NCI-H82 treated with DMSO at 0.1 percent for 48 hours (cell line): ENCODE results near the gene NPM1.
"Not testable (repeated sequence)": the region's sequence is repeated elsewhere in the genome, so short reads cannot be mapped to it uniquely, and the experiment has no call there.

ENCODE experiments used
- DNase-seq: peaks from one replicate; lab custom pipeline; 2025; ENCODE audit not compliant: unreplicated experiment; lab: John Stamatoyannopoulos, UW

Gene NPM1

GRCh38 chr5:171387345-171387969 lies at the start of gene NPM1:
NPM1 (plus strand) TSS chr5:171387849; CDS start chr5:171387949, 100 bp downstream.
- peak; percentile 96 for DNase-seq

- DNase-seq: no peak
Measured at GRCh38 chr5:171340042-171340441, 47.6 kb upstream of the NPM1 start.

- no peak for DNase-seq
Measured at GRCh38 chr5:171340491-171340890, 47.2 kb upstream of the NPM1 start.

DNA sequence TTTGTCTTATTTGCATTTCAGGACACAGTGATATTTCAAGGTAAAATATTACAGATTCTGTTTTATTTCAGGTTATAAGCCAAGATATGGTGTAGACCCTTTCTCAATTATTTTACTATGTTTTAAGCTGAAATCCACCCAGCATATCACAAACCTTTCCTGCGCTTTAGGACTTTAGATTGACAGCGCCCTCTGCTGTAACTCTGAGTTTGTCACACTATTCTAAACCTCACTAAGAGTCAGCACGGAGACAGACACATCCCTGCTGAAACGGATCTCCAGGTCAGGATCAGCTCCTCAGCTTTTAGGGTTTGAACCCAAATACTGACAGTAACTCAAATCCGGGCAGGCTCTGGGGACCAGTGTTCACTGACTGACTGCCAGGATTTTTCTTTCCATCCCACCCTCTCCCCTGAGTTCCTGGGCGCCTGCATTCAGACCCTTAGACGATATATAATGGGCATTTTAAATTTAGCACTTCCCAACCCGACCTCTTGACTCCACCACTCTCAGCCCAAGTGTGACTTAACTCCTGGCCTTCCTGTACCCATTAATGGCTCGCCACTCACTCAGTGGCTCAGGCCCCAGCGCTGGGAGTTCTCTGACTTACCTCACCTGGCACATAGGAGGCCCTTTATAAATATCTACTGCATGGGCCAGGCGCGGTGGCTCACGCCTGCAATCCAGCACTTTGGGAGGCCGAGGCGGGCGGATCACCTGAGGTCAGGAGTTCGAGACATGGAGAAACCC lies 45.1 kb upstream of the NPM1 start:
- peak; percentile 38 for DNase-seq

GRCh38 chr5:171344936-171345608 lies 42.6 kb upstream of the NPM1 start:
- no peak for DNase-seq

DNA sequence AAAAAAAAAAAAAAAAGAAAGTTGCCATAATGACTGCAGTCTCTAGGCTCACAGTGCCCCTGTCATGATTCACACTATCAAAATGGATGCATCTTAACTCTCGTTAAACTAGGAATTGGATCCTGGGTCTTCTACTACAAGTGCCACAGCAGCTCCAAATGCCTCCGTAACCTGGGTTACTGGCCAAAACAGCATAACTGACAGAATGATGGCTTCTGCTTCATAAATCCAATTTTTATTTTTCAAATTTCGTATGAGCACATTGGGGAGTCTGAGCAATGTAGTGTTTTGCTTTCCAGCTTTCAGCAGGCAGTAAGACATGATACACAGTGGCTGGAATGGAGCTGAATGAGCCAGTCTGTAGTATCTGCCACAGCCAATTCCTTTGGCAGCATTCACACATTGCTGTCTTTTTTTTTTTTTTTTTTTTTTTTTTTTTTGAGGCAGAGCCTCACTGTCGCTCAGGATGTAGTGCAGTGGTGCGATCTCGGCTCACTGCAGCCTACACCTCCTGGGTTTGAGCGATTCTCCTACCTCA lies 36.0 kb upstream of the NPM1 start:
- DNase-seq: no peak

DNA sequence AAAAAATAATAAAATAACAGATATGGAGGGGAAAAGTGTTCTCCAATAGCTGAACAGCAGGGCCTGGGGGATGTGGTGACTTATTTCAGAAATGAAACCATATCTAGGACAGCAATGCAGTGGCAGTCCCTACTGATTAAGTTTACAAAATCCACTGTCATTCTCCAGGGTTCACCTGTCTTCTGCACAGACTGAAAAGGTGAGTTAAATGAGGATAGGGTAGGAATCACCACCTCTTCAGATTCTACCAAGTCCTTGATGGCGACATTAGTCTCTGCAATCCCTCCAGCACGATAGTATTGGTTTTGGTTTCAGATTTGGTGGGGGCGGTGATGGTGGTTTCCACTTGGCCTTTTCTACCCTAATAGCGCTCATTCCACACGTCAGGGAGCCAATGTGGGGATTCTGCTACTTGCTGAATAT lies 32.3 kb upstream of the NPM1 start:
- no peak for DNase-seq

GRCh38 chr5:171357843-171358242 lies 29.8 kb upstream of the NPM1 start:
- no peak for DNase-seq

DNA sequence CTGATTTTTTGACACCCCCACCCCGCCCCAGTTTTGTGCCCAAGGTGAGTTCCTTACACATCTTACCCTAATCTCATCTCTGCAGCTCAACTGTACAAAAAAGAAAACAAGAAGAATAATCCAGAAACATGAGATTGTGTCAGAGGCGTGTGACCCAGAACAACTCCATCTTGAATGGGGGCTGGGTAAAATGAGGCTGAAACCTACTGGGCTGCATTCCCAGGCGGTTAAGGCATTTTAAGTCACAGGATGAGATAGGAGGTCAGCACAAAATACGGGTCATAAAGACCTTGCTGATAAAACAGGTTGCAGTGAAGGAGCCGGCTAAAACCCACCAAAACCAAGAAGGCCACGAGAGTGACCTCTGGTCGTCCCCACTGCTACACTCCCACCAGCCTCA lies 26.5 kb upstream of the NPM1 start:
- DNase-seq: not testable (repeated sequence)

DNA sequence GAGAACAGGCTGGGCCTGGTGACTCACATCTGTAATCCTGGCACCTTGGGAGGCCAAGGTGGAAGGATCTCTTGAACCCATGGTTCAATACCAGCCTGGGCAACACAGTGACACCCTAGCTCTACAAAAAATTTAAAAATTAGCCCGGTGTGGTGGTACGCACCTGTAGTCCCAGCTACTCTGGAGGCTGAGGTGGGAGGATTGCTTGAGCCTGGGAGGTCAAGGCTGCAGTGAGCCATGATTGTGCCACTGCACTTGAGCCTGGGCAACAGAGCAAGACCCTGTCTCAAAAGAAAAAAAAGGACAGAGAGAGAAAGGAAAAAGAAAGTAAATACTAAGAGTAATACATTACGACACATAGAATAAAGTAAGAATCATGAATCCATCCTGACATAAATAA lies 24.4 kb upstream of the NPM1 start:
- not testable (repeated sequence) for DNase-seq

- no peak for DNase-seq
Measured at GRCh38 chr5:171363846-171364245, 23.8 kb upstream of the NPM1 start.

DNA sequence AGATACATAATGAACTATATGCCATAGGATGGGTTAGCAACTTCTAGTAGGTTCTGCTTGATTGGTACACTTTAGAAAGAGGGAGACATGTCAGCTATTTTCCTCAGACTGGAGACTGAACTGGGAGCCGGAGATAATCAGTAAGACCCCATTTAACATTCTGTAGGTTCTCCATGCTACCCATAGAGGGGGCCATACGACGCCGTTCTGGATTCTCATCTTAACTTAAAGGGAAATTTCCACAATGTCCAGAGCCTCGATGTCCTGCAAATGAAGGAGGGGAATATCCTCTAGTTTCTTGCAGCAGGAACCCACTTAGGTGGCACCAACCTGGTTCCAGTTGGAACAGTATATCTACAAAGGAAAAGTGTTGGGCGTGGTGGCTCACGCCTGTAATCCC lies 22.3 kb upstream of the NPM1 start:
- no peak for DNase-seq

GRCh38 chr5:171366645-171367044 lies 21.0 kb upstream of the NPM1 start:
- DNase-seq: no peak

DNA sequence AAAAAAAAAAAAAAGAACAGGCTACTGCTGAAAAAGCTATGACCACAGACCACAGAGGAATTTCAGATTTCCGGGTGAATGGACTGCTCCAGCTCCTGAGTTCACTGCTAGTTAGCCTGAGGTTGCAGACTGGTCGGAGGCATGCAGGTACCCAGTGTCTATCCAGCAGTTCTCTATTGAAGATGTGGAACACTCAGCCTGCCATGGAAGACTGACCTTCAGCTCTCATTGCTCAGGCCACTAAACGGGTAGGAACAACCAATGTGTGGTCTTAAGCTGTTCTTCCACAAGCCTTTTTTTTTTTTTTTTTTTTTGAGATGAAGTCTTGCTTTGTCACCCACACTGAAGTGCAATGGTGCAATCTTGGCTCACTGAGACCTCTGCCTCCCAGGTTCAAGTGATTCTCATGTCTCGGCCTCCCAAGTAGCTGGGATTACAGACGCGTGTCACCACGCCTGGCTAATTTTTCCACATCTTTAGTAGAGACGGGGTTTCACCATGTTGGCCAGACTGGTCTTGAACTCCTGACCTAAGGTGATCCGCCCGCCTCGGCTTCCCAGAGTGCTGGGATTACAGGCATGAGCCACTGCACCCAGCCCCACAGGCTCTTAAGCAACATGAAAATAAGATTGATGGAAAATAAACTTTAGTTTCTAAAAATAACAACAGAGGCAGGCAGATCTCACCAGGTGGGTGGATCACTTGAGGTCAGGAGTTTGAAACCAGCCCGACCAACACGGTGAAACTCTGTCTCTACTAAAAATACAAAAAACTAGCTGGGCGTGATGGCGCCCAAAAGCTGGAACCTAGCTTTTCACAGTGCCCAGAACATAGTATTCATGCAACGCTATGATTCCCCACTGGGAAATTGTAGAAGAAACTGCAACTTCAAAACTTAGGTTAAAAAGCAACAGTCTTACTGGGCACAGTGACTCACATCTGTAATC lies 20.0 kb upstream of the NPM1 start:
- no peak for DNase-seq

DNA sequence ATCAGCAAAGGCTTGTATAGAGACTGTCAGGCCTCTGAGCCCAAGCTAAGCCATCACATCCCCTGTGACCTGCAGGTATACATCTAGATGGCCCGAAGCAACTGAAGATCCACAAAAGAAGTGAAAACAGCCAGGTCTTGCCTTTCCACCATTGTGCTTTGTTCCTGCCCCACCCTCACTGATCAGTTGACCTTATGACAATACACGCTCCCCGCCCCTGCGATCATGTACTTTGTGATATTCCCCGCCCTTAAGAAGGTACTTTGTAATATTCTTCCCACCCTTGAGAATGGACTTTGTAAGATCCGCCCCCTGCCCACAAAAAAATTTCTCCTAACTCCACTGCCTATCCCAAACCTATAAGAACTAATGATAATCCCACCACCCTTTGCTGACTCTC lies 18.6 kb upstream of the NPM1 start:
- no peak for DNase-seq

DNA sequence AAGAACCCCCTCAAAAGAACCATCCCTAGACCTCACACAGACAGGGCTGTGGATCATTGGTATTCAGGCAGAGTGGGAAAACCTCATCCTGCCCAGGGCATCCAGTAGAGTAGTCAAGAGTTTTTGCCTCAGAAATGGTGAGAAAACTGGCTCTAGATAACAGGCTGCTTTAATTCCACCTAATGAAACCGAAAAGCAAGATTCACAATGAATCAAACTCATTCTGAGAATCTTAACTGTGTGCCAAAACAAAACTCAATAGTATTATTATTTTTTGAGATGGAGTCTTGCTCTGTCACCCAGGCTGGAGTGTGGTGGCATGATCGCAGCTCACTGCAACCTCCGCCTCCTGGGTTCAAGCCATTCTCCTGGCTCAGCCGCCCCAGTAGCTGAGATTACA lies 17.8 kb upstream of the NPM1 start:
- no peak for DNase-seq

GRCh38 chr5:171370881-171371280 lies 16.8 kb upstream of the NPM1 start:
- DNase-seq: not testable (repeated sequence)

DNA sequence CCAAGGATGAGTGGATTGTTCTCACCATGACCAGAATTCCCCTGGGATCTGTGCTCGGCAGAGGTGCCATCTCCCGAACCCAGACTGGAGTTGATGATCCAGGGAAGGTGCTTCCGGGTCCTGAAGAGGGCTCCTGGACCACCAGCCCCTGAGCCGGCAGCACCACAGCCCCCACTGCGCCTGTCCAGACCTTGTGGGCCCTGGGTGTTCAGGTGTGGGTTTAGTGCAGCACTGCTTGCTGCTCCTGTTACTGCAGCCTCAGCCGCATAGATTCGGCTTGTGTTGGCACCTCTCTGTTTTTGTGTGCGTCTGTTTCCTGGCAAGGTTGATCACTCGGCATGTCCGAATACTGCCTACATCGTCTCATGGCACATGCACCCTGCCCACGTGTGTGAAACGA lies 16.3 kb upstream of the NPM1 start:
- DNase-seq: no peak

GRCh38 chr5:171379961-171380360 lies 7.7 kb upstream of the NPM1 start:
- DNase-seq: no peak

DNA sequence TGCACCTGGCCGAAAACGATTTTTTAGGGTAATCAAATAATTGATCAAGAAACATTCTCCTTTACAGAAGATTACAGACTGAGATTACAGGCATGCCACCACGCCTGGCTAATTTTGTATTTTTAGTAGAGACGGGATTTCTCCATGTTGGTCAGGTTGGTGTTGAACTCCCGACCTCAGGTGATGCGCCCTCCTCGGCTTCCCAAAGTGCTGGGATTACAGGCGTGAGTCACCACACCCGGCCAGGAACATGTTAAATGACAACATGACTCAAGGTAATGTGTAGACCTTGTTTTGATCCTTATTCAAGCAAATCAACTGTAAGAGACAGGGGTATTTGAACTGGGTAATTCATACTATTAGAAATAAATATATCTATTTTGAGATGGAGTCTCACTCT lies 3.2 kb upstream of the NPM1 start:
- not testable (repeated sequence) for DNase-seq

DNA sequence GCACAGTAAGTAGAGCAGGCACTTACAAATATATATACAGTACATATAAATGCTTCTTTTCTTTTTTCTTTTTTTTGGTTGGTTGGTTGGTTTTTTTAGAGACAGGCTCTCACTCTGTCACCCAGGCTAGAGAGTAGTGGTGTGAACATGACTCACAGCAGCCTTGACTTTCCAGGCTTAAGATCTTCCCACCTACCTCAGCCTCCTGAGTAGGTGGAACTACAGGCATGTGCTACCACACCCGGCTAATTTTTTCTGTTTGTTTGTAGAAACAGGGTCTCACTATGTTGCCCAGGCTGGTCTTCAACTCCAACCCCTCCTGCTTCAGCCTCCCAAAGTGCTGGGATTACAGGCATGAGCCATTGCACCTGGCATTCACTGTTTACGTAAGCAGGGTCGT lies 2.6 kb upstream of the NPM1 start:
- not testable (repeated sequence) for DNase-seq
